GM21360 (cell line): Measurements from ENCODE around the gene SKIL.

Experiments
- ATAC-seq: cut with Tn5 transposase; IDR thresholded peaks from one replicate; pipeline ENCODE4 v1.9.1; 2021; ENCODE audit warnings: mild to moderate bottlenecking, moderate library complexity; ENCODE audit not compliant: unreplicated experiment

SKIL gene

GRCh38 chr3:170391108-170391507 lies 33.6 kb downstream of the SKIL start:
- ATAC-seq, result no peak

- ATAC-seq, result no peak
Measured at GRCh38 chr3:170397685-170398084, 40.2 kb downstream of the SKIL start.

GRCh38 chr3:170405101-170405500 lies 47.6 kb downstream of the SKIL start:
- ATAC-seq, result no peak

- ATAC-seq, result no peak
Measured at GRCh38 chr3:170410428-170411029, 53.0 kb downstream of the SKIL start.

- no peak for ATAC-seq
Measured at GRCh38 chr3:170413291-170413690, 55.8 kb downstream of the SKIL start.

GRCh38 chr3:170414202-170414663 lies 56.7 kb downstream of the SKIL start:
- no peak for ATAC-seq

GRCh38 chr3:170417090-170417489 lies 59.6 kb downstream of the SKIL start:
- ATAC-seq, result no peak

GRCh38 chr3:170418422-170419398 lies 61.2 kb downstream of the SKIL start, which contains the start of gene CLDN11:
TSS of gene CLDN11 (plus strand) at chr3:170418868. CDS start at chr3:170419067, 199 bp downstream.
- no peak for ATAC-seq

- ATAC-seq, result no peak
Measured at GRCh38 chr3:170419557-170420087, 62.1 kb downstream of the SKIL start.

GRCh38 chr3:170420307-170420821 lies 62.8 kb downstream of the SKIL start:
- ATAC-seq, result no peak

GRCh38 chr3:170421111-170421641 lies 63.7 kb downstream of the SKIL start:
- ATAC-seq, result no peak

- ATAC-seq, result no peak
Measured at GRCh38 chr3:170421758-170422157, 64.2 kb downstream of the SKIL start.

- no peak for ATAC-seq
Measured at GRCh38 chr3:170423001-170423615, 65.6 kb downstream of the SKIL start.

GRCh38 chr3:170424879-170425278 lies 67.4 kb downstream of the SKIL start:
- no peak for ATAC-seq

- ATAC-seq, result no peak
Measured at GRCh38 chr3:170425491-170426239, 68.2 kb downstream of the SKIL start.

- ATAC-seq, result no peak
Measured at GRCh38 chr3:170426240-170426797, 68.8 kb downstream of the SKIL start.

GRCh38 chr3:170428095-170428494 lies 70.6 kb downstream of the SKIL start:
- no peak for ATAC-seq

- no peak for ATAC-seq
Measured at GRCh38 chr3:170429050-170429449, 71.5 kb downstream of the SKIL start.

GRCh38 chr3:170431054-170431453 lies 73.5 kb downstream of the SKIL start:
- no peak for ATAC-seq

GRCh38 chr3:170432416-170432815 lies 74.9 kb downstream of the SKIL start:
- ATAC-seq, result no peak
